Progenitor cell of endocrine pancreas (in vitro differentiated cells): ENCODE results near the gene QRFP. TPM values are rescaled to one million over a fixed set of nuclear protein-coding genes. Genes with fewer than 3 reads are reported as not detected.
"Not testable (repeated sequence)": the region's sequence is repeated elsewhere in the genome, so short reads cannot be mapped to it uniquely, and the experiment has no call there.

ENCODE experiments used
- DNase-seq: peaks from one replicate; pipeline ENCODE4 v3.0.0; 2021; ENCODE audit warnings: low spot score; ENCODE audit not compliant: unreplicated experiment
- H3K27ac Mint-ChIP-seq: 2 replicates; pipeline ENCODE4 v1.8.0; 2021; ENCODE audit warnings: mild to moderate bottlenecking, moderate library complexity, mixed read lengths
- H3K27me3 Mint-ChIP-seq: 2 replicates; pipeline ENCODE4 v1.8.0; 2021; ENCODE audit warnings: mixed read lengths
- H3K36me3 Mint-ChIP-seq: 2 replicates; pipeline ENCODE4 v1.8.0; 2022; ENCODE audit warnings: mixed read lengths; ENCODE audit not compliant: insufficient read depth
- H3K4me1 Mint-ChIP-seq: 2 replicates; pipeline ENCODE4 v1.8.0; 2021; ENCODE audit warnings: low read depth, mixed read lengths
- H3K4me3 Mint-ChIP-seq: 2 replicates; pipeline ENCODE4 v1.8.0; 2021; ENCODE audit warnings: low read depth, mild to moderate bottlenecking, moderate library complexity, mixed read lengths
- H3K9me3 Mint-ChIP-seq: 2 replicates; pipeline ENCODE4 v1.8.0; 2021; ENCODE audit warnings: low read depth, mixed read lengths
- total RNA-seq: library from RNA; stranded (reverse); gene quantifications from 2 replicates; pipeline ENCODE4 v1.2.1, GENCODE V29; 2021
- TF ChIP-seq, protein P1 (sequence below): fragments of 200-600 bp; sonication (generic); IDR thresholded peaks from one replicate; pipeline ENCODE4 v1.5.0; 2021; ENCODE audit warnings: antibody characterized with exemption, mild to moderate bottlenecking; ENCODE audit not compliant: unreplicated experiment

QRFP gene
- total RNA-seq, 1 donor from 2014 or later = not detected

DNA sequence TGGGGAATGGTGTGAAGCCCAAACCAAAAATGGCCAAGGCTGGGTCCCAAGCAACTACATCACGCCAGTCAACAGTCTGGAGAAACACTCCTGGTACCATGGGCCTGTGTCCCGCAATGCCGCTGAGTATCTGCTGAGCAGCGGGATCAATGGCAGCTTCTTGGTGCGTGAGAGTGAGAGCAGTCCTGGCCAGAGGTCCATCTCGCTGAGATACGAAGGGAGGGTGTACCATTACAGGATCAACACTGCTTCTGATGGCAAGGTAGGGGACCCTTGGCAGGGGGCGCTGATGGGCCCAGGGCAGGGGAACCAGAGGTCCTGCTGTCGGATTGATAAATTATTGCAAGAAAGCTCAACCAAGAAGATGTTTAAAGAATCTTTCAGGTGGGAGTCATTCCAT is 41.8 kb downstream of the QRFP start:
- TF ChIP-seq, protein P1, sequence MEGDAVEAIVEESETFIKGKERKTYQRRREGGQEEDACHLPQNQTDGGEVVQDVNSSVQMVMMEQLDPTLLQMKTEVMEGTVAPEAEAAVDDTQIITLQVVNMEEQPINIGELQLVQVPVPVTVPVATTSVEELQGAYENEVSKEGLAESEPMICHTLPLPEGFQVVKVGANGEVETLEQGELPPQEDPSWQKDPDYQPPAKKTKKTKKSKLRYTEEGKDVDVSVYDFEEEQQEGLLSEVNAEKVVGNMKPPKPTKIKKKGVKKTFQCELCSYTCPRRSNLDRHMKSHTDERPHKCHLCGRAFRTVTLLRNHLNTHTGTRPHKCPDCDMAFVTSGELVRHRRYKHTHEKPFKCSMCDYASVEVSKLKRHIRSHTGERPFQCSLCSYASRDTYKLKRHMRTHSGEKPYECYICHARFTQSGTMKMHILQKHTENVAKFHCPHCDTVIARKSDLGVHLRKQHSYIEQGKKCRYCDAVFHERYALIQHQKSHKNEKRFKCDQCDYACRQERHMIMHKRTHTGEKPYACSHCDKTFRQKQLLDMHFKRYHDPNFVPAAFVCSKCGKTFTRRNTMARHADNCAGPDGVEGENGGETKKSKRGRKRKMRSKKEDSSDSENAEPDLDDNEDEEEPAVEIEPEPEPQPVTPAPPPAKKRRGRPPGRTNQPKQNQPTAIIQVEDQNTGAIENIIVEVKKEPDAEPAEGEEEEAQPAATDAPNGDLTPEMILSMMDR = no peak
- Mint-ChIP-seq H3K27me3 (no peaks in the 10 kb centered on the region), H3K27ac (peak overlapping the region; percentile 56), H3K4me1 (peaks cover 11% of the 10 kb centered on the region), H3K36me3 (peaks cover 17% of the 10 kb centered on the region), H3K4me3 (no peak overlapping the region), H3K9me3 (no peaks in the 10 kb centered on the region)
- DNase-seq = no peak

DNA sequence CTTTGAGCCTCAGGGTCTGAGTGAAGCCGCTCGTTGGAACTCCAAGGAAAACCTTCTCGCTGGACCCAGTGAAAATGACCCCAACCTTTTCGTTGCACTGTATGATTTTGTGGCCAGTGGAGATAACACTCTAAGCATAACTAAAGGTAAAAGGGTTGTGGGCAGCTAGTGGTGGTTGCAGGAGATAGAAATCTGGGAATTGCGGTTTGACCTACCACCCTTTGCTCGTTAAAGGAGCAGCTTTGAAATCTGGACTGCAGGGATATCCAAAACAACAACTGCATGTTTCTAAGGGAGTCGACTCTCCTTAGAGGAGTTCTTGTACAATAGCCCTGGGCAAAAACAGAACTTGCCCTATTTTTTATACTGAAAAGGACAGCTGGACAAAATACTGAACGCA is 42.5 kb downstream of the QRFP start:
- TF ChIP-seq, protein P1 = no peak
- Mint-ChIP-seq H3K27ac (peak overlapping the region; percentile 80), H3K4me3 (no peak overlapping the region), H3K4me1 (peaks cover 11% of the 10 kb centered on the region), H3K36me3 (peaks cover 16% of the 10 kb centered on the region), H3K9me3 (no peaks in the 10 kb centered on the region), H3K27me3 (no peaks in the 10 kb centered on the region)
- DNase-seq = no peak

DNA sequence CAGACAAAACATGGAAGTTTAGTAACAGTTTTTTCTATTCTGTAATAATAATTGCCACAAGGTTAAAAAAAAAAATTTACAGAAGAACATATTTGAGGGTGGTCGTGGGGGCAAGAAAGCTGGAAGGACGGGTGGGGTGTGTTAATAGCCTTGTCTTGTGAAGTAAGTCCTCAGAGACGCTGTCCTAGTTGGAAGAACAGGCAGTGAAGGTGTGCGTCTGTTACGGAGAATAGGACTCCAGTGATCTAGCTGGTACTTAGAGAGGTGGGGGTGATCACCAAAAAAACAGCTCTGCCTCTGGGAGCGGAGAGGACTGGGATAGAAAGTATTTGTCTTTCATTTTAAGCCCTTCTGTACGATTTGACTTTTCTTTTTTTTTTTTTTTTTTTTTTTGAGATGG is 43.8 kb downstream of the QRFP start:
- no peak for DNase-seq
- peak overlapping the region; percentile 19 for H3K27ac Mint-ChIP-seq
- no peaks in the 10 kb centered on the region for H3K27me3 Mint-ChIP-seq
- no peak overlapping the region for H3K4me3 Mint-ChIP-seq
- peaks cover 16% of the 10 kb centered on the region for H3K36me3 Mint-ChIP-seq
- TF ChIP-seq, protein P1 = no peak
- H3K4me1 Mint-ChIP-seq = peaks cover under 1% of the 10 kb centered on the region
- H3K9me3 Mint-ChIP-seq = no peaks in the 10 kb centered on the region

DNA sequence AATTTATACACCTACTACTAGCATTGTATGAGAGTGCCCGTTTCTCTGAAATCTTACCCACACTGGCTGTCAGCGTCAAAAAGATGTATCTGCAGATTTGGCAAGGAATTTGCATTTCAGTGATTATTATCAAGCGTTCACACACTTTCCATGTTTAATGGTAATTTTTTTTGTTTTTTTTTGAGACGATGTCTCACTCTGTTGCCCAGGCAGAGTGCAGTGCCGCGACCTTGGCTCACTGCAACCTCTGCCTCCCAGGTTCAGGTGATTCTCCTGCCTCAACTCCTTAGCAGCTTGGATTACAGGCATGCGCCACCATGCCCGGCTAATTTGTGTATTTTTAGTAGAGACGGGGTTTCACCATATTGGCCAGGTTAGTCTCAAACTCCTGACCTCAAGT is 47.3 kb downstream of the QRFP start:
- no peak for DNase-seq
- H3K36me3 Mint-ChIP-seq = peaks cover 12% of the 10 kb centered on the region
- H3K27me3 Mint-ChIP-seq = no peaks in the 10 kb centered on the region
- H3K4me3 Mint-ChIP-seq = no peak overlapping the region
- H3K9me3 Mint-ChIP-seq = no peaks in the 10 kb centered on the region
- TF ChIP-seq, protein P1 = no peak
- H3K4me1 Mint-ChIP-seq = peaks cover 15% of the 10 kb centered on the region
- H3K27ac Mint-ChIP-seq = no peak overlapping the region

DNA sequence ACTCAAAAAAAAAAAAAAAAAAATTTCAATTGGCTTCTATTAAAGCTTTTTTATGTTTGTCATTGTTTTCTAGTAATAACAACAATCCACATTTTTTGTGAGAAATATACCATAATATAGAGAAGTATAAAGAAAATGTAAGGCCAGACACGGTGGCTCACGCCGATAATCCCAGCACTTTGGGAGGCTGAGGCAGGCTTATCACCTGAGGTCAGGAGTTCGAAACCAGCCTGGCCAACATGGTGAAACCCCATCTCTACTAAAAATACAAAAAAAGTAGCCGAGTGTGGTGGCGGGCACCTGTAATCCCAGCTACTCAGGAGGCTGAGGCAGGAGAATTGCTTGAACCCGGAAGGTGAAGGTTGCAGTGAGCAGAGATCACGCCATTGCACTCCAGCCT is 48.1 kb downstream of the QRFP start:
- H3K27me3 Mint-ChIP-seq, H3K27ac Mint-ChIP-seq, DNase-seq, H3K9me3 Mint-ChIP-seq, H3K4me3 Mint-ChIP-seq, H3K36me3 Mint-ChIP-seq: not testable (repeated sequence)
- H3K4me1 Mint-ChIP-seq = peaks cover 22% of the 10 kb centered on the region

DNA sequence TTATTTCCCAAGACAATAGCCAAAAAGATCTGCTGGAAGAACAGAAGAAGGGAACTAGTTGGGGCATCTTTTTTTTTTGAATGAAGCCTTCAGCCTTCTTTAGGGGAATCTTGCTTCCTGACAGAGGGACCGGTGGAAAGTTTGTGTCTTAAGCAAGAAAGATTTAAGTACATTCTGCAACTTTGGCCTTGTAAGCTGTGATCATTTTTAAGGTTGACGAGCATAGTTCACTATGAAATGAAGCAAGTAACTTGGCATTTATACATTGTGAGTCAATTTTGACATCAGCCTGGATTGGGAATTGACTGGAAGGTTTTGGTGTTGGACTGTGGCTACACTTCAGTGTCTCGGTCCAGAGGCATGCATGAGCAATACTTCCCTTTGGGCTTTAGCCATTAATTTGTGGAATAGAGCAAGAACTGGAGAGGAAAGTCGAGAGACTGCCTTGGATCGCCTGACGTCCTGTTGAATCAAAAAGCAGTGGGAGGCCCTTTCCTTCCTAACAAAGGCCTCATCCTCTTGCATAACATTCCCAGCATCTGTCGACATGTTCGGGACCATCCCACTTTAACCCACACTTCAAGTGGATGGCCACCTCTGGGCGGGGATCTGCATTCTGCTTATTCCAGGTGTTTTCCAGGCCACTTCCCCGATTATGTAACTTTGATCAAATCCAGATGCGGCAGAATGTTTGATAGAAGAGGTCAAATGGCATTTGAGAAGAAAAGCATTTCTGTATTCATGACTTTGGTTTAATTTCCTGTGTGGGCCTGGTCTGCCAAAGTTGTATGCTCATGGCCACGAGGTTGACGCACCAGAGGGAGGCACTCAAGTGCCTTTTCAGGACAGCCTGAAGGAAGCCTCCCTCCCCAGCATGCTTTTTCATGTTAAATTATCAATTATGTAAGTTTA is 49.0 kb downstream of the QRFP start:
- Mint-ChIP-seq H3K4me1 (peaks cover 28% of the 10 kb centered on the region), H3K4me3 (no peak overlapping the region), H3K27me3 (no peaks in the 10 kb centered on the region), H3K27ac (peak overlapping the region; percentile 76), H3K9me3 (no peaks in the 10 kb centered on the region), H3K36me3 (peaks cover 6% of the 10 kb centered on the region)
- no peak for DNase-seq
- TF ChIP-seq, protein P1 = no peak
